HG02981 (cell line): ENCODE measurements around the gene SHKBP1.
A peak's percentile ranks its signal among the peaks of the same experiment; 100 is the strongest.
"Not testable (repeated sequence)": the region's sequence is repeated elsewhere in the genome, so short reads cannot be mapped to it uniquely, and the experiment has no call there.

Experiments used
- ATAC-seq: cut with Tn5 transposase; IDR thresholded peaks from one replicate; pipeline ENCODE4 v1.9.1; 2021; ENCODE audit warnings: mild to moderate bottlenecking, moderate library complexity; ENCODE audit not compliant: unreplicated experiment

The SHKBP1 gene

GRCh38 chr19:40576585-40577451, at the start of gene SHKBP1:
SHKBP1 (plus strand) TSS chr19:40576873; CDS start chr19:40576900, 27 bp downstream.
- peak; percentile 96 for ATAC-seq

GRCh38 chr19:40528078-40528477, 48.6 kb upstream of the SHKBP1 start:
- no peak for ATAC-seq

GRCh38 chr19:40528533-40529092, 48.1 kb upstream of the SHKBP1 start:
- ATAC-seq: no peak

- ATAC-seq: no peak
Measured at GRCh38 chr19:40529093-40529954, 47.3 kb upstream of the SHKBP1 start.

GRCh38 chr19:40530091-40530901, 46.4 kb upstream of the SHKBP1 start:
- ATAC-seq: no peak

- no peak for ATAC-seq
Measured at GRCh38 chr19:40533508-40533907, 43.2 kb upstream of the SHKBP1 start.

- no peak for ATAC-seq
Measured at GRCh38 chr19:40534148-40534547, 42.5 kb upstream of the SHKBP1 start.

GRCh38 chr19:40539070-40539469, 37.6 kb upstream of the SHKBP1 start:
- ATAC-seq: no peak

GRCh38 chr19:40542202-40542859, 34.3 kb upstream of the SHKBP1 start:
- ATAC-seq: no peak

- no peak for ATAC-seq
Measured at GRCh38 chr19:40543029-40543597, 33.6 kb upstream of the SHKBP1 start.

- ATAC-seq: not testable (repeated sequence)
Measured at GRCh38 chr19:40546153-40546841, 30.4 kb upstream of the SHKBP1 start.

GRCh38 chr19:40547190-40547589, 29.5 kb upstream of the SHKBP1 start:
- not testable (repeated sequence) for ATAC-seq

GRCh38 chr19:40547836-40548235, 28.8 kb upstream of the SHKBP1 start:
- no peak for ATAC-seq

GRCh38 chr19:40549007-40549708, 27.5 kb upstream of the SHKBP1 start:
- ATAC-seq: no peak

GRCh38 chr19:40550951-40551350, 25.7 kb upstream of the SHKBP1 start:
- ATAC-seq: no peak

- ATAC-seq: no peak
Measured at GRCh38 chr19:40552848-40553247, 23.8 kb upstream of the SHKBP1 start.

GRCh38 chr19:40553885-40554857, 22.5 kb upstream of the SHKBP1 start:
- no peak for ATAC-seq
